Measurements from ENCODE around the gene BMP6. TPM values are rescaled to one million over a fixed set of nuclear protein-coding genes. Genes with fewer than 3 reads are reported as not detected.

BMP6 gene
- total RNA-seq (2012; rRNA removed), result 5.3 and 8.7 TPM in 2 replicates

DNA sequence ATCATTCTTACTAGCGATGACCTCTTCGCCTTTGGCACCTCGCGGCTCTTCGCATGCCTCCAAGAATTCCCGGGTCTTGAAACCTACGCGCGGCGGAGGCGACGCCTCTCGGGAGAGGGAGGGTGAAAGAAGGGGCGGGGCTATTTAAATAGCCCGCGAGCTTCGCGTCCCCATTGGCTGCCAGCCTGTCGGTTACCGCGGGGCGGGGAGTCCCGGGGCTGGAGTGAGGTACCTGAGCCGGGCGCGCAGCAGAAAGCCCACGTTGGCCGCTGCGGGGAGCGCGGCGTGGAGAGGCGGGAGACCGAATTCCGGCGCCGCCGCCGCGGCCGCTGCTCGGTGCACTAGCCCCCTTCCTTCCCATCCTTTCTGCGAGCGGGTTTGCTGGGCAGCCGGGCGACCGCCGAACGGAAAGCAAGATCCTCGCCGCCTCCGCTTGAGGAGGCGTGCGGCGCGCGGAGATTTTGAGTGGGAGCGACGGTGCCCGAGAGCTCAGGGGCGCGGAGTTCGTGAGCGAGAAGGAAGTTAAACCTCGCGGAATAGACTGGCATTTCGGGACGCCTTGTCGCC lies at the start of gene BMP6:
TSS of gene BMP6 (plus strand) at position 251 of the 567 bp plus-strand sequence. CDS start 857 bp downstream, outside the sequence.
- peak within 1 kb of the TSS; percentile 46 for H3K9ac ChIP-seq (ENCODE audit: low read depth, low read length)
- H3K4me3 ChIP-seq (ENCODE audit: low read length), result peak within 1 kb of the TSS; percentile 78
- H3K9me3 ChIP-seq (replicated peaks; ENCODE audit: low read length), result no peaks in the 10 kb centered on the region
- peaks cover 40% of the 10 kb centered on the region for H3K4me1 ChIP-seq (ENCODE audit: control insufficient read depth, insufficient read depth, low read length)
- H3K27me3 ChIP-seq (ENCODE audit: control insufficient read depth, insufficient read depth, low read length), result peaks cover 56% of the 10 kb centered on the region
- peak within 1 kb of the TSS; percentile 97 for H3K4me2 ChIP-seq (ENCODE audit: low read length)
- no peaks in the 10 kb centered on the region for H3K36me3 ChIP-seq (ENCODE audit: insufficient read depth, low read length)

DNA sequence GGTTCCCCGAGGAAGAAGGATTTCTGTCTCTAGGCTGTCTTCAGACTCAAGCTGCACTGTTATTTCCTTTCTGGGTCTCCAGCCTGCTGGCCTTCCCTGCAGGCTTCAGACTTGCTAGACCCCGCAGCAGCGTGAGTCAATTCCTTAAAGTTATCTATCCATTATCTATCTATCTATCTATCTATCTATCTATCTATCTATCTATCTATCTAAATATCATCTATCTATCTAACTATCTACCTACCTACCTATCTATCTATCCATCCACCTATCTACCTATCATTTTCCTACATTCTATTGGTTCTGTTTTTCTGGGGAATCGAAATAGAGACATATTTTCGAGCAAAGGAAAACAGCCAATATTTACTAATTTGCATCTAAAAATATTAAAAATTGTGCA lies 48.7 kb upstream of the BMP6 start:
- Histone ChIP-seq H3K4me1 (ENCODE audit: control insufficient read depth, insufficient read depth, low read length) (peaks cover 15% of the 10 kb centered on the region), H3K27me3 (ENCODE audit: control insufficient read depth, insufficient read depth, low read length) (peaks cover 18% of the 10 kb centered on the region), H3K4me3 (ENCODE audit: low read length) (no peak overlapping the region), H3K36me3 (ENCODE audit: insufficient read depth, low read length) (no peaks in the 10 kb centered on the region), H3K9ac (ENCODE audit: low read depth, low read length) (no peak overlapping the region), H3K9me3 (replicated peaks; ENCODE audit: low read length) (no peaks in the 10 kb centered on the region), H3K4me2 (ENCODE audit: low read length) (no peak overlapping the region)

DNA sequence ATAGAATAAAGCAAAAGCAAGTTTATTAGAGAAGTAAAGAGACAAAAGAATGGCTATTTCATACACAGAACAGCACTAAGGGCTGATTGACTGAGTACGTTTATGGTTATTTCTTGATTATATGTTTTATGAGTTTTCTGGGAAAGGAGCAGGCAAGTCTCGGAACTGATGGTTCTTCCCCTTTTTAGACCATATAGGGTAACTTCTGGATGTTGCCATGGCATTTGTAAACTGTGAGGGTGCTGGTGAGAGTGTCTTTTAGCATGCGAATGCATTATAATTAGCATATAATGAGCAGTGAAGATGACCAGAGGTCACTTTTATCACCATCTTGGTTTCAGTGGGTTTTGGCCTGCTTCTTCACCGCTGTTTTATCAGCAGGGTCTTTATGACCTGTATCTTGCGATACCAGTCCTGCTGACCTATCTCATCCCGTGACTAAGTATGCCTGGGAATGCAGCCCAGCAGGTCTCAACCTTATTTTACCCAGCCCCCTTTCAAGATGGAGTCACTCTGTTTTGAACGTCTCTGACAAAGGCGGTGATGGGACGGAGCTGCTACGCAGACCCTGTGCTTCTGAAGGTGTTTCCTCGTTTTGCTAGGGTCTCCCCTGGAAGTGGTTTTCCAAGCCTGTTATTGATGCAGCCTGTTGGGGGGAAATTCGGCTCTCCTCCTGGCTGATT lies 45.4 kb upstream of the BMP6 start:
- Histone ChIP-seq H3K27me3 (ENCODE audit: control insufficient read depth, insufficient read depth, low read length) (peaks cover 21% of the 10 kb centered on the region), H3K4me3 (ENCODE audit: low read length) (no peak overlapping the region), H3K36me3 (ENCODE audit: insufficient read depth, low read length) (no peaks in the 10 kb centered on the region), H3K4me2 (ENCODE audit: low read length) (no peak overlapping the region), H3K9me3 (replicated peaks; ENCODE audit: low read length) (no peaks in the 10 kb centered on the region), H3K9ac (ENCODE audit: low read depth, low read length) (no peak overlapping the region), H3K4me1 (ENCODE audit: control insufficient read depth, insufficient read depth, low read length) (no peaks in the 10 kb centered on the region)

DNA sequence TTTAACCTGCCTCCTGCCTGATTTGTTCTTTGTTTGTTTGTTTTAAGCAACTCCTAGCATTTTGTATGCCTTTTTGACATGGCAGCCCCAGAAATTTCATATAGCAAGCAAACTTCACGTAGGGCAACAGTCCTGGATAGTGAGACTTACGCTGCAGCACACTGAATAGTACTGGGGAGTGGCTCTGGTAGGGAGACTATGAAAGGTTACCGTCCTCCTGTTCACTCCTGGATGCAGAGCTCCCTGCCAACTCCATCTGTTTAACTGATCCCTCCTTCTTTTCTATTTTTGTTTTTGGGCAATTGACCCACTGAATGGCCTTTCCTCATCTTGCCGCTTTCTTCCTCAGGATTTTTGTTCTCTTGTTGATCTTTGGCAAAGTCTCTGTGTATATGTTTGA lies 44.5 kb upstream of the BMP6 start:
- Histone ChIP-seq H3K36me3 (ENCODE audit: insufficient read depth, low read length) (no peaks in the 10 kb centered on the region), H3K4me2 (ENCODE audit: low read length) (no peak overlapping the region), H3K27me3 (ENCODE audit: control insufficient read depth, insufficient read depth, low read length) (peaks cover 21% of the 10 kb centered on the region), H3K4me3 (ENCODE audit: low read length) (no peak overlapping the region), H3K9me3 (replicated peaks; ENCODE audit: low read length) (no peaks in the 10 kb centered on the region), H3K4me1 (ENCODE audit: control insufficient read depth, insufficient read depth, low read length) (no peaks in the 10 kb centered on the region), H3K9ac (ENCODE audit: low read depth, low read length) (no peak overlapping the region)

DNA sequence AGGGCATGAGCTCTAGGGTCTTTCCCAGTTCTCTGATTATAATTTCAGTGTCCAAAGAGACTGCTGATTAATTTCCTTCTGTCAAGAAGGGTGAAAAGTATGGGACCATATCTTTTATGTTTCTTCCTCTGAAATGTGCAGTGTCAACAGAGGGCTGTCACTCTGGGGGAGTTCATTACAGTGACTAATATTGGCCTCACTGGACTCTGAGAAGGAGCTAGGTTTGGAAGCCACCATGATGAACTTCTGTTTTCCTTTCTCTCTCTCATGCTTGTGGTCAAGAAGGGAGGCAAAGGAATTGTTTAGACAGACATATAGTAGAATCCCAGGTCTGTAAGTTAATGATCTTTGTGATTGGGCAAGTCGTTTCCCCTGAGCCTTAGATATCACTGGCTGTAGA lies 41.8 kb upstream of the BMP6 start:
- no peaks in the 10 kb centered on the region for H3K9me3 ChIP-seq (replicated peaks; ENCODE audit: low read length)
- no peak overlapping the region for H3K4me2 ChIP-seq (ENCODE audit: low read length)
- peaks cover 21% of the 10 kb centered on the region for H3K27me3 ChIP-seq (ENCODE audit: control insufficient read depth, insufficient read depth, low read length)
- no peak overlapping the region for H3K9ac ChIP-seq (ENCODE audit: low read depth, low read length)
- no peaks in the 10 kb centered on the region for H3K36me3 ChIP-seq (ENCODE audit: insufficient read depth, low read length)
- no peaks in the 10 kb centered on the region for H3K4me1 ChIP-seq (ENCODE audit: control insufficient read depth, insufficient read depth, low read length)
- H3K4me3 ChIP-seq (ENCODE audit: low read length), result no peak overlapping the region

DNA sequence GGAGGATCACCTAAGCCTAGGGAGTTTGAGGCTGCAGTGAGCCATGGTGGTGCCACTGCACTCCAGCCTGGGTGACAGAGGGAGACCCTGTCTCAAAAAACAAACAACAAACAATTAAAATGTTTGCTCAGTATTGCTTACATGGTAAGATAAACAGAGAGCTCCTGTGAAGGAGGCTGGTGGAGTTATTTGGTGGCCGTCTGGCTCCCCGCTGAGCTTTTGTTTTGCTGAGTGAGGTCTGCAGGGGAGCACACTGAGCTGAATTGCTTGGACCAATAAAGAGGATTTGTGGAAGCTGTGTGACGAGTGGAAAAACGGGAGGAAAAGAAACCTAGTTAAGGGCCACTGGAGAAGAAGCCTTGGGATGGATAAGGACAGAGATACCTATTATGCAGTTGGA lies 41.1 kb upstream of the BMP6 start:
- no peaks in the 10 kb centered on the region for H3K4me1 ChIP-seq (ENCODE audit: control insufficient read depth, insufficient read depth, low read length)
- H3K36me3 ChIP-seq (ENCODE audit: insufficient read depth, low read length), result no peaks in the 10 kb centered on the region
- H3K4me3 ChIP-seq (ENCODE audit: low read length), result no peak overlapping the region
- no peak overlapping the region for H3K9ac ChIP-seq (ENCODE audit: low read depth, low read length)
- H3K4me2 ChIP-seq (ENCODE audit: low read length), result no peak overlapping the region
- H3K9me3 ChIP-seq (replicated peaks; ENCODE audit: low read length), result no peaks in the 10 kb centered on the region
- peaks cover 18% of the 10 kb centered on the region for H3K27me3 ChIP-seq (ENCODE audit: control insufficient read depth, insufficient read depth, low read length)

DNA sequence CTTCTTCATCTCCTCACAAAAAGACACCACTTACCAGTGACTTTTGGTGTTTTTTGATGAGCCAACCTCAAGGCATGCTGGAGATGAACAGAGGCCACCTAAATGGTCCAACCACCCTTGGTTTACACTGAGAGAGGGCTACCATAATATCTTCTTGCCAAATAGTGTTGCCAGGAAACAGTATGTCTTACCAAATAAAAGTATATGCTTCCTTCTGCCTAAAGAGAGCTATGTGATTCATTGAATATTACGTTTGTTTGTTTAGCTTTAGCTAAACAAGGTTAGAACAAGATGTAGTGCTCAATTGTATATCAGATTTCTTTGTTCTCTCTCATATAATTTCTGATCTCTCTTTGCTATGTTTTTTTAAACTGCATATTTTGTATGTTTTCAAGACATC lies 40.6 kb upstream of the BMP6 start:
- no peak overlapping the region for H3K4me2 ChIP-seq (ENCODE audit: low read length)

DNA sequence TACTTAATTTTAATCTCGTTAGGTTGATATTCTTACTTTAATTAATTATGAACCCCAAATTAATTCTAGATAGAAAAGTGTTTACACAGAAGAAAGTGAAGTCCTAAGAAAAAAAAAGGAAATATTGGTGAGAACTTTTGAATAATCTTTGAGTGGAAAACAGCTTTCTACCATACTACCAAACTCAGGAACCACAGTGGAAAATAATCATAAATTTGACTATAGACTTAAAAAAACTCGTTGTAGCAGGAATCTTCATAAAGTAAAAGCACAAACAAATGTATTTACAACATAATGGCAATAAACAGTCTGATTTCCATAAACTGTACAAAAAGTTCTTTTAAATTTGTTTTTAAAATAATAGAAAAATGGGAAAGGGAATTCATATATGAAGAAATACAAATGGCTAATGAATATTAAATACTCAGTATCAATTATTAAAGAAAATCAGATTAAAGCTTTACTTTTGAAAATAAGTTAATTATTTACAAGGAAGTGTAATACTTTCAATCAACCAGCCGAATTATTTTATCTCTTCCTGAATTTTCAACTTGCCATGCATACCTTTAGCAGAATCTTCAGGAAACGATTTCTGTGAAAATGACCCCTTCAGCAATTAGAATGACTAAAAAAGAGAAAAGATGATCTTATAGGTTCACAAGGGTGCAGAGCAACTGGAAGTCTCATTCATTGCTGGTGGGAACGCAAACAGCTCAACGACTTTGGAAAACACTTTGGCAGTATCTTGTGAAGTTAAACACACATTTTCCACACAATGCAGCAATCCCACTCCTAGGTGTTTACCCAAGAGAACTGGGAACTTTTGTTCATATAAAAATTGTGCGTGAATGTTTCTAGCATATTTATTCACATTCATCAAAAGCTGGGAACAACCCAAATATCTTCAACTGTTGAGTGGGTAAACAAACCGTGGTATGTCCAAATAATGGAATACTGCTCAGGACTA lies 38.5 kb upstream of the BMP6 start:
- no peak overlapping the region for H3K4me2 ChIP-seq (ENCODE audit: low read length)
- no peak overlapping the region for H3K4me3 ChIP-seq (ENCODE audit: low read length)
- peaks cover 9% of the 10 kb centered on the region for H3K4me1 ChIP-seq (ENCODE audit: control insufficient read depth, insufficient read depth, low read length)
- H3K9me3 ChIP-seq (replicated peaks; ENCODE audit: low read length), result no peaks in the 10 kb centered on the region
- no peak overlapping the region for H3K9ac ChIP-seq (ENCODE audit: low read depth, low read length)
- no peaks in the 10 kb centered on the region for H3K36me3 ChIP-seq (ENCODE audit: insufficient read depth, low read length)
- peaks cover 1% of the 10 kb centered on the region for H3K27me3 ChIP-seq (ENCODE audit: control insufficient read depth, insufficient read depth, low read length)

More for the DNA sequence above, 40.6 kb upstream of the BMP6 start:
- H3K4me3 ChIP-seq (ENCODE audit: low read length), result no peak overlapping the region
- H3K27me3 ChIP-seq (ENCODE audit: control insufficient read depth, insufficient read depth, low read length), result peaks cover 14% of the 10 kb centered on the region
- no peaks in the 10 kb centered on the region for H3K4me1 ChIP-seq (ENCODE audit: control insufficient read depth, insufficient read depth, low read length)
- H3K36me3 ChIP-seq (ENCODE audit: insufficient read depth, low read length), result no peaks in the 10 kb centered on the region
- H3K9ac ChIP-seq (ENCODE audit: low read depth, low read length), result no peak overlapping the region
- H3K9me3 ChIP-seq (replicated peaks; ENCODE audit: low read length), result no peaks in the 10 kb centered on the region

DNA sequence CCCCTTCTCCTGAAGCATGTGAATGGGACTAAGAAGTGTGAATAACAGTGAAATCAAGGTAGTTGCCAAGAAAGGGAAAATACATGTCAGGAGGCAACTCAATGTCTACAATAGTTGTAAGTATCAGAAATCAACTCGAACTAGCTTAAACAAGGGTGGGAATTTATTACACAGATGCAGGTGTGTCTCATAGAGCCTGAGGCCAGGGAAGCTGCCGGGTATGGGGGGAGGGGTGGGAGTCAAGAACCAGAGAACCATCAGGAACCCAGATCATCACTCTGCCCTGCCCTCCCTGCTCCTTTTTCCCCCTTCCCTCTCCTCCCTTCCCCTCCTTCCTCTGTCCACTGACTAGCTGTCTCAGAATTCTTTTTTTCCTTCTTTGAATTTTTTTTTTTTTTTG lies 34.9 kb upstream of the BMP6 start:
- no peak overlapping the region for H3K4me3 ChIP-seq (ENCODE audit: low read length)
- peaks cover 11% of the 10 kb centered on the region for H3K4me1 ChIP-seq (ENCODE audit: control insufficient read depth, insufficient read depth, low read length)
- no peak overlapping the region for H3K4me2 ChIP-seq (ENCODE audit: low read length)
- no peaks in the 10 kb centered on the region for H3K27me3 ChIP-seq (ENCODE audit: control insufficient read depth, insufficient read depth, low read length)
- H3K9me3 ChIP-seq (replicated peaks; ENCODE audit: low read length), result no peaks in the 10 kb centered on the region
- no peaks in the 10 kb centered on the region for H3K36me3 ChIP-seq (ENCODE audit: insufficient read depth, low read length)
- no peak overlapping the region for H3K9ac ChIP-seq (ENCODE audit: low read depth, low read length)

DNA sequence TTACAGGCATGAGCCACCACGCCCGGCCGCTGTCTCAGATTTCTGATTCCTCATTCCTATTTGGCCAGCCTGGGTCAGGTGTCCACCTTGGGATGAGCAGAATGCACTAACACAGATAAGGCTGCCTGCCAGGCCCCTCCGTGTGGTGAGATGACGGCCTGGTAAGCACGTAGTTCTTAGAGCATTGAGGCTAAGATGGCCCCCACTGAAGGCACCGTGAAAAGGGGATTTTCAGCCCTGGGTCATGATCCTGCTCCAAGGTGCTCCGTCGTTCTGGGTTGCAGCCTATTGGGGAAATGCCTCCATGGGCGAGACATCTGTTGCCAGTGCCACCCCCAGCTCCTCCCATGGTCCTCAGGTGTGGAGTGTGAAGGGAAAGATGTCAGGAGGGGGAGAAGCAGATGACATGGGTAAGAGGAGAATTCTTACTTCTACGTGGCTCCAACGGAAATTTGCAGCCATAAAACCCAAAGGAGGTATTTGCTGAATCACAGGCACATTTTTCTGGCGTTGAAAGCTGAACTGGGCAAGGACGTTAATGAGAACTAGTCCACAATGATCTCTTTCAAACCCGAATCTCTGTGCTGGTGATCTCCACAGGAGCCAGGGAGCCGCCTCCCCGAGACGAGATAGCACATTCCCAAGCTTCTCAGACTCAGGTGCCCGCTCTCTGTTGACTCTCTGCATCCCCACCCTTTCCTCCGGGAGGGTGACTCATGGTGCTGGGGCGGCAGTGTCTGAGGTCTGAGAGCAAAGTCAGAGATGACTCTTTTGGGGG lies 34.0 kb upstream of the BMP6 start:
- H3K36me3 ChIP-seq (ENCODE audit: insufficient read depth, low read length), result no peaks in the 10 kb centered on the region
- no peaks in the 10 kb centered on the region for H3K9me3 ChIP-seq (replicated peaks; ENCODE audit: low read length)
- peak overlapping the region; percentile 24 for H3K9ac ChIP-seq (ENCODE audit: low read depth, low read length)
- peak overlapping the region; percentile 22 for H3K4me3 ChIP-seq (ENCODE audit: low read length)
- peak overlapping the region; percentile 75 for H3K4me2 ChIP-seq (ENCODE audit: low read length)
- H3K4me1 ChIP-seq (ENCODE audit: control insufficient read depth, insufficient read depth, low read length), result peaks cover 11% of the 10 kb centered on the region
- no peaks in the 10 kb centered on the region for H3K27me3 ChIP-seq (ENCODE audit: control insufficient read depth, insufficient read depth, low read length)

DNA sequence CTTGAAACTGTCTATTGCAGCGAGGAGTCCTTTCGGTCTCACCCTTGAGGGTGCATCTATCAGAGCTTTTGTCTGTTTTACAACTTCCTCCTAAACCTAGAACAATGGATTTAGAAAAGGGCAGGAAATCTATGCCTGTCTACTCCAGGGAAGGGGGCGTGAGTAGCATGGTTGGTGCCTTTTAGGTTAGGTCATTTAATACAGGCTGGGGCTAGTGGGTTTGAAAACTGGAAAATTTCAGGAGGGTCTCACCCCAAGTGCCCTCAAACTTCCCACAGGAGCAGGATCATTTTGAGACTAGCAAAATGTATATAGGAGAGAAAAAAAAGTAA lies 33.5 kb upstream of the BMP6 start:
- Histone ChIP-seq H3K36me3 (ENCODE audit: insufficient read depth, low read length) (no peaks in the 10 kb centered on the region), H3K9ac (ENCODE audit: low read depth, low read length) (peak overlapping the region; percentile 24), H3K4me2 (ENCODE audit: low read length) (peak overlapping the region; percentile 75), H3K27me3 (ENCODE audit: control insufficient read depth, insufficient read depth, low read length) (no peaks in the 10 kb centered on the region), H3K4me1 (ENCODE audit: control insufficient read depth, insufficient read depth, low read length) (peaks cover 16% of the 10 kb centered on the region), H3K4me3 (ENCODE audit: low read length) (peak overlapping the region; percentile 22), H3K9me3 (replicated peaks; ENCODE audit: low read length) (no peaks in the 10 kb centered on the region)
